ENCODE data around the gene LLGL1. TPM values are rescaled to one million over a fixed set of nuclear protein-coding genes. Genes with fewer than 3 reads are reported as not detected.

The LLGL1 gene
- total RNA-seq, 4 donors from 2014 or later, result 11.1 to 18.0 (median 14.9) TPM

GRCh38 chr17:18184143-18185031 lies 41.0 kb upstream of the LLGL1 start:
- no peaks in the 10 kb centered on the region for H3K36me3 ChIP-seq
- peak overlapping the region; percentile 81 to 99 (median 86) for H3K4me3 ChIP-seq
- no peaks in the 10 kb centered on the region for H3K9me3 ChIP-seq
- in situ Hi-C loops (cut with MboI; ENCODE audit: low pct_ligation_motif_present in 1 of 4, low pct_unique_long_range_greater_than_20kb in 1 of 4, low sequenced_read_pairs in 3 of 4), result no loop called here
- peaks cover 41 to 61% (median 58%) of the 10 kb centered on the region in 4 donors for H3K4me1 ChIP-seq
- TF ChIP-seq POLR2AphosphoS5 (IDR thresholded peaks at IDR 0.05) (peak; percentile 9 to 64 (median 61)), EP300 (IDR thresholded peaks at IDR 0.05; ENCODE audit: low read depth) (no peak), CTCF (IDR thresholded peaks at IDR 0.05) (peak in 1 of 5 experiments; percentile 25), POLR2A (IDR thresholded peaks at IDR 0.05) (peak; percentile 43)
- H3K27ac ChIP-seq, result peak overlapping the region; percentile 97 to 100 (median 98)
- intact Hi-C loops (cut with DNase I; ENCODE audit: low total_unique reads), result no loop called here
- DNase-seq, result peak; percentile 57
- WGBS, 2 donors (ENCODE audit: low coverage in 1 of 2), result 0% methylated on average over 13 to 29 of the region's 92 CpGs
- no peaks in the 10 kb centered on the region for H3K27me3 ChIP-seq

GRCh38 chr17:18185391-18185790 lies 40.0 kb upstream of the LLGL1 start:
- H3K4me1 ChIP-seq, result peaks cover 48 to 71% (median 68%) of the 10 kb centered on the region in 4 donors
- in situ Hi-C loops (cut with MboI; ENCODE audit: low pct_ligation_motif_present in 1 of 4, low pct_unique_long_range_greater_than_20kb in 1 of 4, low sequenced_read_pairs in 3 of 4) (no loop called here), intact Hi-C loops (cut with DNase I; ENCODE audit: low total_unique reads) (no loop called here)
- H3K9me3 ChIP-seq, result no peaks in the 10 kb centered on the region
- no peaks in the 10 kb centered on the region for H3K36me3 ChIP-seq
- H3K4me3 ChIP-seq, result peak overlapping the region; percentile 8 to 90 (median 82)
- peak overlapping the region; percentile 97 to 100 (median 98) for H3K27ac ChIP-seq
- H3K27me3 ChIP-seq, result no peaks in the 10 kb centered on the region
- no peak for DNase-seq
- TF ChIP-seq EP300 (IDR thresholded peaks at IDR 0.05; ENCODE audit: low read depth), result no peak
- TF ChIP-seq POLR2AphosphoS5 (IDR thresholded peaks at IDR 0.05), result no peak
- TF ChIP-seq CTCF (IDR thresholded peaks at IDR 0.05), result no peak
- TF ChIP-seq POLR2A (IDR thresholded peaks at IDR 0.05), result no peak
- 30% methylated on average over 3 of the region's 3 CpGs; no CpG with 5 or more reads in 1 of the 2 donors for WGBS, 2 donors (ENCODE audit: low coverage in 1 of 2)

GRCh38 chr17:18185832-18186626 lies 39.4 kb upstream of the LLGL1 start:
- in situ Hi-C loops (cut with MboI; ENCODE audit: low pct_ligation_motif_present in 1 of 4, low pct_unique_long_range_greater_than_20kb in 1 of 4, low sequenced_read_pairs in 3 of 4), result no loop called here
- Histone ChIP-seq H3K4me3 (peak overlapping the region; percentile 8 to 90 (median 82)), H3K36me3 (no peaks in the 10 kb centered on the region), H3K27me3 (no peaks in the 10 kb centered on the region), H3K4me1 (peaks cover 51 to 77% (median 74%) of the 10 kb centered on the region in 4 donors), H3K9me3 (no peaks in the 10 kb centered on the region), H3K27ac (peak overlapping the region; percentile 97 to 100 (median 98))
- DNase-seq, result no peak
- 56 to 69% methylated on average over 3 to 10 of the region's 10 CpGs for WGBS, 2 donors (ENCODE audit: low coverage in 1 of 2)
- no peak for TF ChIP-seq CTCF (IDR thresholded peaks at IDR 0.05)
- no peak for TF ChIP-seq EP300 (IDR thresholded peaks at IDR 0.05; ENCODE audit: low read depth)
- no peak for TF ChIP-seq POLR2A (IDR thresholded peaks at IDR 0.05)
- TF ChIP-seq POLR2AphosphoS5 (IDR thresholded peaks at IDR 0.05), result no peak
- intact Hi-C loops (cut with DNase I; ENCODE audit: low total_unique reads), result no loop called here

GRCh38 chr17:18186627-18186982 lies 38.8 kb upstream of the LLGL1 start:
- intact Hi-C loops (cut with DNase I; ENCODE audit: low total_unique reads) (no loop called here), in situ Hi-C loops (cut with MboI; ENCODE audit: low pct_ligation_motif_present in 1 of 4, low pct_unique_long_range_greater_than_20kb in 1 of 4, low sequenced_read_pairs in 3 of 4) (no loop called here)
- Histone ChIP-seq H3K36me3 (no peaks in the 10 kb centered on the region), H3K27me3 (no peaks in the 10 kb centered on the region), H3K27ac (peak overlapping the region; percentile 97 to 100 (median 98)), H3K9me3 (no peaks in the 10 kb centered on the region), H3K4me1 (peaks cover 55 to 81% (median 79%) of the 10 kb centered on the region in 4 donors), H3K4me3 (peak overlapping the region; percentile 4 to 90 (median 82))
- WGBS, 2 donors (ENCODE audit: low coverage in 1 of 2), result 44% methylated on average over 1 of the region's 1 CpG; no CpG with 5 or more reads in 1 of the 2 donors
- TF ChIP-seq CTCF (IDR thresholded peaks at IDR 0.05) (no peak), POLR2A (IDR thresholded peaks at IDR 0.05) (no peak), POLR2AphosphoS5 (IDR thresholded peaks at IDR 0.05) (no peak), EP300 (IDR thresholded peaks at IDR 0.05; ENCODE audit: low read depth) (no peak)
- DNase-seq, result no peak

Measured in transverse colon (tissue), 4 donors.